Omental fat pad (tissue), 4 donors: ENCODE measurements around the gene PLXNA2. TPM values are rescaled to one million over a fixed set of nuclear protein-coding genes. Genes with fewer than 3 reads are reported as not detected.

Source experiments
- ATAC-seq: fragments of 150-250 bp; one replicate; pipeline ENCODE4 v1.9.1; 2016; ENCODE audit warnings: mild to moderate bottlenecking, moderate library complexity; ENCODE audit not compliant: low FRiP score
- DNase-seq: peaks from one replicate; pipeline ENCODE4 v3.0.0-alpha.2; 2019; ENCODE audit warnings: low spot score
- CTCF ChIP-seq, 3 donors: fragments of 450-650 bp; IDR thresholded peaks; one replicate each; pipeline ENCODE4 v1.5.1; 2016 to 2017; ENCODE audit warnings: antibody characterized with exemption in 3 of 3, mild to moderate bottlenecking in 3 of 3, moderate library complexity in 2 of 3
- total RNA-seq, 4 donors: library from RNA; depleted of rRNA; stranded (reverse); fragments of >200 nt; gene quantifications; one replicate each; pipeline ENCODE4 v1.1.0, GENCODE V29; 2016

The PLXNA2 gene
- total RNA-seq, 4 donors from 2014 or later = 21.7 to 67.9 (median 36.8) TPM

DNA sequence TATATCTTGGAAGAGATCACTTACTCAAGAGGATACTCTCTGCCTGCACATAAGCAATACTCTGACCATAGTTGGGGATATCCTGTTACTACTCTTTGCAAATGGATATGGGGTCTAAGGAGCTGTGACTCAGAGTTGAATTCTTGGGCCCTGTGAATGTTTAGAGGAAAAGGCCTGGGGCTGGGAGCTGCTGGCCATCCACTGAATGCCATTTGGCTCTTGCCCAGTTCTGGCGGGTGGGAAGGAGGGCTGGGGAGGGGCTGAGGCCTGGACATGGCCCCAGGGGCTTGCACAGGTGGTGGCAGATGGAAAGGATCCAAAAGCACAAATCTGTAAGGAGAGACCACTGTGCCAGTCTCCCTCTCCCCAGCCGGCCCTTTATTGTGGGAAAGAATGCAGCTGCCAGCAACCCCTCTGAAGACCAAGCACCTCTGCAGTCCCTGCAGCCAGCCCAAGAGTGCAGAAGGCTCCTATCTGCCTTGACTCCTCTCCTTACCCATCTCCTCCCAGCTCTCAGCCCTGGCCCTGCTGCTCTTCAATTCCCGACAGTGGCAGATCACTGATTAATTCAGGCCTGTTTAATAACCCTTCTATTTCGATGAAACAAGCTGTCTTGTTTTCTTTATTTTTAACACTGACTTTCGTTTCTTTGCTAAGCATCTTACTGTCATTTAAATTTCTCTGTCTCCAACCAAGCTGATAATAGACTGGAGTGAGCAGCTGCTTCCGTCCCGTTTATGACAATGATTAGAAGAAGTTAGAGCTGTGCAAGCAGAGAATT is 12.1 kb downstream of the PLXNA2 start:
- ATAC-seq (no peak), DNase-seq (no peak)
- no peak for TF ChIP-seq CTCF (IDR thresholded peaks at IDR 0.05)

- TF ChIP-seq CTCF (IDR thresholded peaks at IDR 0.05) = no peak
- DNase-seq = no peak
- ATAC-seq = no peak
Observed at GRCh38 chr1:208230668-208231529, 13.3 kb downstream of the PLXNA2 start.

DNA sequence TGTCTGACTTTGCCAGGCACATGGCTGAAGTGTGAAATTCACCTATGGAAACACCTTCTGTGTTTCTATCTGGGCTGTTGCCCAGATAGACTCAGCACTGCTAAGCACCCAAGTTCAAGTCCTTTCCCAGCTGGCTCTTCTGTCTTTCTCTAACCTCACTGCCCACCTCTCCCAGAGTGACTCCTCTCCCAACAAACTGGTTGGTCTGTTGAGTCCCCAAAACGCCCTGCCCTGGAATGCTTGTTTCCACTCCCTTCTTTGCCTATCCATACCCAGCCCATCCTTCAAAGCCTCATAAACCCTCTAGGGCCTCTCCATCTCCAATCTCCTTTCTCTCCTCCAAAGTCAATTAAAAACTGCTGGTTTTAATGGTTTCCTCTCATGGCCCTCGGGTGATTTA is 15.6 kb downstream of the PLXNA2 start:
- no peak for TF ChIP-seq CTCF (IDR thresholded peaks at IDR 0.05)
- no peak for ATAC-seq
- DNase-seq = no peak

DNA sequence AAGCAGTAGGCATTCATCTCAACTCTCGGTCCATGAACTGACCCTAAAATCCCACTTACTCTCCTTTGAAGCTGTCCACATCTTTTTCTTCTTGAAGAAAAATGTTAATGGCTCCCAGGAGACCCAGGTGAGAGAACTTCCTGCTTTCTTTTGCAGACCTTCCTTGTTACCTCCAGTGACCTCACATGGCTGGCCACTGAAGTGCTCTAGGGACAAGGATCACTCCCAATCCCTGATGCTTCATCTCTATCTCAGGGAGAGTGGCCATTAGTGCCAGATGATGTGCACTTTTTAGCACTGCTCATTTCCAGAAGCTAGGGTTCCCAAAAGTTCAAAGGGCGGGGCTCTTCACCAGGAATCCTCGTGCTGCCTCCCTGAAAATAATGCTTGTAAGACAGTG is 16.2 kb downstream of the PLXNA2 start:
- no peak for TF ChIP-seq CTCF (IDR thresholded peaks at IDR 0.05)
- DNase-seq (no peak), ATAC-seq (no peak)

GRCh38 chr1:208227366-208227765 is 16.8 kb downstream of the PLXNA2 start:
- ATAC-seq = peak; percentile 80
- no peak for DNase-seq
- no peak for TF ChIP-seq CTCF (IDR thresholded peaks at IDR 0.05)

DNA sequence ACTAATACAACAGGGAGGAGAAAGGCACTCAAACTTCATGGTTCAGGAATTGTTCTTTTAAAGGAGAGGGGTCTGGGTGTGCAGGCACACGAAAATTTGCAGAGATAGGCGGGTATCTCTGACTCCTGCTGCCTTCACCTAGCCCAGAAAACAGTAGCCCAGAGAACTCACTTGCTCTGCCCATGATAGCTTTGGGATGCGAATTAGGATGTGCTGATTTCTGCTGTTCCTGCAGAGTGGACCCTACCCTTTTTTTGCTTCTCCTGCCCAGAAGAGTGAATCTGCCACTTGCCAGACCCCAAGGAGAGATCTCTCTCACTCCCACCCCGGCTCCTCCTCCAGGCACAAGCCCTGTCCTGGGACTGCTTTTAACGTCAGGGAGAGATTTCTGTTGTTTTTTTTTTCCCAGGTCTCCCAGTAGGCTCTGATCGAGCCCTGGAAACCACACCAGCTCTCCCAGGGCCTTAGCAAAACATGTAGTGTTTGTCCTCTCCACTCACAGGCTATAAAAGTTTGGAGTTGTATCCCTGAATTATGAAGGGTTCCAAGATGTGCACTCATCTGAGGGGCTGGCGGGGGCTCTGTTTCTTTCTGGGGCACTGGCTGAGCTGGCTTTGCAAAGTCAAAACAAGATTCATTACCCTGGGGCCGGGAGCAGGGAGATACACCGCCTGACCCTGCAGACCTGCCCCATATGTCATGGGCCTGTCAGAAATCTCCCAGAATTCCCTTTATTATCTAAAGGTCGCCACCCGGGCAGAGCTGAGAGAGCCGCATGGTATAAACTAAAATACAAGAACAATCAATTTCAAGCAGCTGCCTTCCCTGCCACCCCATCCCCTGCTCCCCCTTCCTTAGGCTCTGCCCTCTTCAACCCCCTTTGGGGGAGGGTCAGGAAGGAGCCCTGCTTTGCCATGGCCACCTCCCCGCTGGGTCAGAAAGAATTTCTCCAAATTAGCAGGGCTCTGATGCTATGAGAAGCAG is 17.9 kb downstream of the PLXNA2 start:
- TF ChIP-seq CTCF (IDR thresholded peaks at IDR 0.05) = no peak
- ATAC-seq (no peak), DNase-seq (no peak)
